K562 (cell line): ENCODE data around the gene AZGP1. TPM values are rescaled to one million over a fixed set of nuclear protein-coding genes. Genes with fewer than 3 reads are reported as not detected.
A peak's percentile ranks its signal among the peaks of the same experiment; 100 is the strongest.

ENCODE experiments used
- CHAMP1 ChIP-seq: fragments of 450-650 bp; IDR thresholded peaks from 2 replicates; pipeline ENCODE4 v1.6.1; 2016; ENCODE audit warnings: mild to moderate bottlenecking
- DLX4 ChIP-seq: fragments of 250-450 bp; sonication (Bioruptor Pico); IDR thresholded peaks from 2 replicates; pipeline ENCODE4 v1.6.1; 2021; ENCODE audit warnings: mild to moderate bottlenecking
- HDAC6 ChIP-seq: IDR thresholded peaks from 2 replicates; pipeline ENCODE4 v1.6.1; 2012; ENCODE audit warnings: low read depth, mild to moderate bottlenecking, control low read depth, inconsistent platforms, low read length, moderate library complexity
- KHSRP ChIP-seq: fragments of 450-650 bp; IDR thresholded peaks from 2 replicates; pipeline ENCODE4 v1.6.1; 2017
- MBD2 ChIP-seq: sonication (generic); IDR thresholded peaks from 2 replicates; pipeline ENCODE4 v1.6.1; 2016; ENCODE audit warnings: low read depth, borderline replicate concordance
- MCM2 ChIP-seq: fragments of 450-650 bp; IDR thresholded peaks from 2 replicates; pipeline ENCODE4 v1.6.1; 2017; ENCODE audit warnings: low read depth, mild to moderate bottlenecking
- OTX1 ChIP-seq: fragments of 450-650 bp; formaldehyde crosslinking; IDR thresholded peaks from 2 replicates; pipeline ENCODE4 v1.4.0; 2022; ENCODE audit warnings: mild to moderate bottlenecking
- PRMT5 ChIP-seq: sonication (generic); formaldehyde crosslinking; IDR thresholded peaks from 2 replicates; pipeline ENCODE4 v1.5.0; 2020; ENCODE audit warnings: missing genetic modification reagents
- PTTG1 ChIP-seq: fragments of 450-650 bp; IDR thresholded peaks from 2 replicates; pipeline ENCODE4 v1.6.1; 2016; ENCODE audit warnings: low read depth, mild to moderate bottlenecking, missing genetic modification characterization, missing compliant biosample characterization
- PURB ChIP-seq: sonication (generic); formaldehyde crosslinking; IDR thresholded peaks from 2 replicates; pipeline ENCODE4 v1.9.0; 2021; ENCODE audit warnings: low read depth, mild to moderate bottlenecking, missing genetic modification reagents
- REST ChIP-seq, 2 experiments: fragments of 450-650 bp; formaldehyde crosslinking in 1 of 2; IDR thresholded peaks; 2 replicates each; pipeline versions ENCODE4 v1.4.0 to v1.6.1; 2014 to 2020; ENCODE audit warnings: mild to moderate bottlenecking in 2 of 2, borderline replicate concordance in 1 of 2, low read depth in 1 of 2
- RUNX1 ChIP-seq: sonication (generic); IDR thresholded peaks from 2 replicates; pipeline ENCODE4 v1.6.1; 2016; ENCODE audit warnings: antibody characterized with exemption, low read depth
- ZC3H4 ChIP-seq: sonication (generic); formaldehyde crosslinking; IDR thresholded peaks from 2 replicates; pipeline ENCODE4 v1.9.0; 2021; ENCODE audit warnings: missing genetic modification reagents, borderline replicate concordance
- ZEB2 ChIP-seq: fragments of 450-650 bp; IDR thresholded peaks from 2 replicates; pipeline ENCODE4 v1.6.1; 2016
- ZNF41 ChIP-seq: fragments of 250-450 bp; sonication (Bioruptor Pico); conservative IDR thresholded peaks from 2 replicates; pipeline ENCODE4 v1.4.0; 2020; ENCODE audit warnings: mild to moderate bottlenecking
- polyA plus RNA-seq, 8 experiments: library from polyadenylated mRNA; depleted of rRNA in 4 of 8; stranded (reverse) in 5 of 8; unstranded in 3 of 8; fragments of >200 nt; fragmentation: Nextera tagmentation in 2 of 8; fragmentation: Illumina TruSeq in 1 of 8; extraction: Ambion mirVana in 2 of 8; extraction: Trizol in 1 of 8; gene quantifications; 2 replicates each; pipeline versions ENCODE4 v1.2.1 to v1.2.3, GENCODE V29; 2011 to 2014; ENCODE audit warnings: inconsistent platforms in 1 of 8, missing spikeins in 1 of 8
- total RNA-seq, 7 experiments: library from RNA; depleted of rRNA in 6 of 7; stranded (reverse); fragments of >200 nt in 6 of 7; fragmentation: Illumina TruSeq in 2 of 7; extraction: Trizol in 2 of 7; gene quantifications; 2 replicates each; pipeline versions ENCODE4 v1.2.1 to v1.2.3, GENCODE V29; 2011 to 2021; ENCODE audit warnings: low replicate concordance in 1 of 7
- TF ChIP-seq, protein P1 (sequence below): fragments of 450-650 bp; formaldehyde crosslinking; IDR thresholded peaks from 2 replicates; pipeline ENCODE4 v1.4.0; 2020; ENCODE audit warnings: mild to moderate bottlenecking, moderate library complexity

Gene AZGP1
- total and polyA plus RNA-seq, 9 of the 15 experiments (the other 6 are each of a cell fraction or from before 2014, with no cell fraction given), result 0.18 to 0.53 TPM; not detected in 7

- TF ChIP-seq MBD2, result no peak
- no peak for TF ChIP-seq KHSRP
- TF ChIP-seq PRMT5, result no peak
- TF ChIP-seq RUNX1, result no peak
- TF ChIP-seq HDAC6, result no peak
- no peak for TF ChIP-seq DLX4 (CRISPR knock-in tag)
- TF ChIP-seq ZEB2, result no peak
- no peak for TF ChIP-seq PTTG1
- no peak for TF ChIP-seq PURB (CRISPR knock-in tag)
- no peak for TF ChIP-seq ZNF41 (CRISPR knock-in tag)
- TF ChIP-seq CHAMP1, result no peak
- TF ChIP-seq REST (IDR thresholded peaks at IDR 0.05; ENCODE audit: borderline replicate concordance), result peak; percentile 55; the same call in 1 of the 2 replicates
- TF ChIP-seq REST (CRISPR knock-in tag; IDR thresholded peaks at IDR 0.05; ENCODE audit: low read depth), result no peak
- TF ChIP-seq MCM2, result no peak
- TF ChIP-seq ZC3H4 (CRISPR knock-in tag), result no peak
- no peak for TF ChIP-seq OTX1
- TF ChIP-seq, protein P1, sequence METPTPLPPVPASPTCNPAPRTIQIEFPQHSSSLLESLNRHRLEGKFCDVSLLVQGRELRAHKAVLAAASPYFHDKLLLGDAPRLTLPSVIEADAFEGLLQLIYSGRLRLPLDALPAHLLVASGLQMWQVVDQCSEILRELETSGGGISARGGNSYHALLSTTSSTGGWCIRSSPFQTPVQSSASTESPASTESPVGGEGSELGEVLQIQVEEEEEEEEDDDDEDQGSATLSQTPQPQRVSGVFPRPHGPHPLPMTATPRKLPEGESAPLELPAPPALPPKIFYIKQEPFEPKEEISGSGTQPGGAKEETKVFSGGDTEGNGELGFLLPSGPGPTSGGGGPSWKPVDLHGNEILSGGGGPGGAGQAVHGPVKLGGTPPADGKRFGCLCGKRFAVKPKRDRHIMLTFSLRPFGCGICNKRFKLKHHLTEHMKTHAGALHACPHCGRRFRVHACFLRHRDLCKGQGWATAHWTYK (CRISPR knock-in tag), result no peak
Measured at GRCh38 chr7:99928994-99929729, 46.7 kb downstream of the AZGP1 start, which contains the start of gene GJC3 (continued).
